Mesenchymal stem cell (in vitro differentiated cells and primary cell): Measurements from ENCODE around the gene SMPD3.

Source experiments
- DNase-seq: peaks from one replicate; pipeline ENCODE4 v3.0.0-alpha.2; 2013
- H2AFZ ChIP-seq: one replicate; pipeline ENCODE4 v1.6.1; 2013; ENCODE audit warnings: low read depth, mild to moderate bottlenecking, control low read depth, inconsistent platforms, low read length, moderate library complexity
- H2AK5ac ChIP-seq: 2 replicates; pipeline ENCODE4 v1.6.1; 2013; ENCODE audit warnings: low read length, moderate library complexity, mild to moderate bottlenecking, inconsistent platforms; ENCODE audit not compliant: severe bottlenecking
- H2BK120ac ChIP-seq: one replicate; pipeline ENCODE4 v1.6.1; 2013; ENCODE audit warnings: low read depth, mild to moderate bottlenecking, inconsistent platforms, low read length, moderate library complexity
- H2BK12ac ChIP-seq, 2 experiments: one replicate each; pipeline ENCODE4 v1.6.1; 2013; ENCODE audit warnings: inconsistent platforms in 2 of 2, low read length in 2 of 2, mild to moderate bottlenecking in 2 of 2, moderate library complexity in 2 of 2, control low read depth in 1 of 2
- H2BK15ac ChIP-seq: one replicate; pipeline ENCODE4 v1.6.1; 2013; ENCODE audit warnings: mild to moderate bottlenecking, low read depth, inconsistent platforms; ENCODE audit not compliant: poor library complexity, severe bottlenecking
- H2BK5ac ChIP-seq: 2 replicates; pipeline ENCODE4 v1.6.1; 2013; ENCODE audit warnings: low read depth, mild to moderate bottlenecking, low read length, control low read depth, inconsistent platforms; ENCODE audit not compliant: poor library complexity, severe bottlenecking
- H3K14ac ChIP-seq, 2 experiments: one replicate each; pipeline ENCODE4 v1.6.1; 2013; ENCODE audit warnings: inconsistent platforms in 2 of 2, low read length in 2 of 2, control low read depth in 1 of 2, mild to moderate bottlenecking in 1 of 2, moderate library complexity in 1 of 2
- H3K18ac ChIP-seq, 2 experiments: one replicate each; pipeline ENCODE4 v1.6.1; 2013; ENCODE audit warnings: inconsistent platforms in 2 of 2, low read length in 2 of 2, control low read depth in 1 of 2, low read depth in 1 of 2, mild to moderate bottlenecking in 1 of 2
- H3K23ac ChIP-seq, 2 experiments: one replicate each; pipeline ENCODE4 v1.6.1; 2013; ENCODE audit warnings: inconsistent platforms in 2 of 2, low read length in 2 of 2, mild to moderate bottlenecking in 2 of 2, moderate library complexity in 2 of 2, control low read depth in 1 of 2
- H3K27ac ChIP-seq: 2 replicates; pipeline ENCODE4 v1.5.1; 2013; ENCODE audit warnings: mild to moderate bottlenecking, moderate library complexity, low read length, control low read depth, inconsistent platforms; ENCODE audit not compliant: poor library complexity, severe bottlenecking
- H3K27me3 ChIP-seq, 2 experiments: 2 replicates each; pipeline versions ENCODE4 v1.6.1 to v1.7.0; 2013; ENCODE audit warnings: low read length in 2 of 2, mild to moderate bottlenecking in 2 of 2, moderate library complexity in 2 of 2, control low read depth in 1 of 2, inconsistent platforms in 1 of 2; ENCODE audit not compliant: control insufficient read depth in 1 of 2, insufficient read depth in 1 of 2
- H3K36me3 ChIP-seq, 2 experiments: 2 replicates each; pipeline versions ENCODE4 v1.6.1 to v1.7.0; 2013; ENCODE audit warnings: low read length in 2 of 2, control low read depth in 1 of 2, inconsistent platforms in 1 of 2, low read depth in 1 of 2, mild to moderate bottlenecking in 1 of 2; ENCODE audit not compliant: insufficient read depth in 2 of 2, control insufficient read depth in 1 of 2
- H3K4ac ChIP-seq, 2 experiments: one replicate each; pipeline ENCODE4 v1.6.1; 2013; ENCODE audit warnings: inconsistent platforms in 2 of 2, low read length in 2 of 2, mild to moderate bottlenecking in 2 of 2, moderate library complexity in 2 of 2, control low read depth in 1 of 2, low read depth in 1 of 2
- H3K4me1 ChIP-seq: 2 replicates; pipeline ENCODE4 v1.6.1; 2013; ENCODE audit warnings: low read depth, low read length, control low read depth; ENCODE audit not compliant: control insufficient read depth, insufficient read depth
- H3K4me2 ChIP-seq: 2 replicates; pipeline ENCODE4 v1.6.1; 2013; ENCODE audit warnings: low read length, mild to moderate bottlenecking, inconsistent platforms; ENCODE audit not compliant: poor library complexity, severe bottlenecking
- H3K4me3 ChIP-seq, 2 experiments: 2 replicates each; pipeline versions ENCODE4 v1.5.1 to v1.7.0; 2013; ENCODE audit warnings: low read length in 2 of 2, mild to moderate bottlenecking in 2 of 2, control low read depth in 1 of 2, low read depth in 1 of 2; ENCODE audit not compliant: insufficient read depth in 1 of 2
- H3K79me1 ChIP-seq: replicated peaks from 2 replicates; pipeline ENCODE4 v1.6.1; 2013; ENCODE audit warnings: mild to moderate bottlenecking, control low read depth, low read length, inconsistent platforms; ENCODE audit not compliant: poor library complexity, severe bottlenecking
- H3K9ac ChIP-seq: 2 replicates; pipeline ENCODE4 v1.7.0; 2013; ENCODE audit warnings: mild to moderate bottlenecking, low read length, moderate library complexity
- H3K9me3 ChIP-seq: 2 replicates; pipeline ENCODE4 v1.7.0; 2013; ENCODE audit warnings: mild to moderate bottlenecking, low read length; ENCODE audit not compliant: control insufficient read depth
- H4K8ac ChIP-seq: one replicate; pipeline ENCODE4 v1.6.1; 2013; ENCODE audit warnings: inconsistent platforms, mild to moderate bottlenecking, low read length, moderate library complexity
- H4K91ac ChIP-seq: one replicate; pipeline ENCODE4 v1.6.1; 2013; ENCODE audit warnings: mild to moderate bottlenecking, low read length, inconsistent platforms
- WGBS: methylation state at CpG from one replicate; pipeline ENCODE4 v1.1.7; 2013; ENCODE audit warnings: mixed read lengths; 5-methylcytosine and 5-hydroxymethylcytosine counted together

Gene SMPD3

GRCh38 chr16:68338326-68339119 lies 109.8 kb downstream of the SMPD3 start:
- Histone ChIP-seq H3K4me1 (peaks cover 4% of the 10 kb centered on the region), H3K4me3 (no peak overlapping the region), H3K4me2 (no peak overlapping the region), H4K91ac (no peak overlapping the region), H4K8ac (no peak overlapping the region), H3K9ac (no peak overlapping the region), H2BK12ac (no peak overlapping the region), H2BK5ac (no peak overlapping the region), H2AK5ac (no peak overlapping the region), H2AFZ (no peak overlapping the region), H3K18ac (no peak overlapping the region), H3K27me3 (no peaks in the 10 kb centered on the region), H2BK15ac (no peak overlapping the region), H3K27ac (no peak overlapping the region), H3K9me3 (no peaks in the 10 kb centered on the region), H3K14ac (no peak overlapping the region), H2BK120ac (no peak overlapping the region), H3K36me3 (peaks cover 44 to 58% of the 10 kb centered on the region in 2 experiments), H3K4ac (no peak overlapping the region), H3K79me1 (peaks cover 2% of the 10 kb centered on the region), H3K23ac (no peak overlapping the region)
- no peak for DNase-seq
- WGBS, result 98% methylated on average over 15 of the region's 16 CpGs

DNA sequence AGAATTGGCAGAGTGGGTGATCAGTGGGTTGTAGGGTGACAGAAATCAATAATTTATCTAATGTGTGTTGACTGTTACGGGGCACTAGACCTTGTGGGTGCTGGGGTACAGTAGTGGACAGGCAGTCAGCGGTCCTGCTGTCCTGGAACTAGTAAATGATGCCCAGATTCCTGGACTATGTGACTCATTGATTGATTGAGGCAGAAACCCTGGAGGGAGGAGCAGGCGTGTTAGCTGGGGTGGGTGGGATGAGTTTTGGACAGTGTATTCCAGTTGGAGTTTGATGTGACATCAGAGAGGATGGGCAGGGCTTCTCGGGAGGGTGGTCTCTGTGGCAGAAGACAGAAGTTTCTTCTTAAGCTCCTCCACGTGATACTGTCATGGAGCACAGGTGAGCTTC lies 113.1 kb downstream of the SMPD3 start:
- H3K27me3 ChIP-seq, result no peaks in the 10 kb centered on the region
- H3K4ac ChIP-seq, result no peak overlapping the region
- no peak overlapping the region for H2BK5ac ChIP-seq
- no peak overlapping the region for H2BK15ac ChIP-seq
- H4K8ac ChIP-seq, result no peak overlapping the region
- peak overlapping the region; percentile 68 for H3K9ac ChIP-seq
- 92% methylated on average over 4 of the region's 5 CpGs for WGBS
- no peak overlapping the region for H3K4me2 ChIP-seq
- H3K23ac ChIP-seq, result no peak overlapping the region
- H3K9me3 ChIP-seq, result no peaks in the 10 kb centered on the region
- no peak overlapping the region for H3K14ac ChIP-seq
- no peak overlapping the region for H4K91ac ChIP-seq
- H3K79me1 ChIP-seq, result peaks cover 4% of the 10 kb centered on the region
- no peak overlapping the region for H3K18ac ChIP-seq
- H2AK5ac ChIP-seq, result no peak overlapping the region
- H2BK12ac ChIP-seq, result no peak overlapping the region
- H3K27ac ChIP-seq, result no peak overlapping the region
- peaks cover 6% of the 10 kb centered on the region for H3K4me1 ChIP-seq
- H3K4me3 ChIP-seq, result no peak overlapping the region
- no peak overlapping the region for H2BK120ac ChIP-seq
- H2AFZ ChIP-seq, result no peak overlapping the region
- H3K36me3 ChIP-seq, result peaks cover 36 to 38% of the 10 kb centered on the region in 2 experiments
- DNase-seq, result no peak

GRCh38 chr16:68332411-68333121 lies 115.7 kb downstream of the SMPD3 start:
- H2AK5ac ChIP-seq, result no peak overlapping the region
- peak overlapping the region; percentile 53 for H4K91ac ChIP-seq
- H3K9ac ChIP-seq, result peak overlapping the region; percentile 63
- DNase-seq, result peak; percentile 80
- no peak overlapping the region for H2BK5ac ChIP-seq
- peaks cover 15 to 18% of the 10 kb centered on the region in 2 experiments for H3K36me3 ChIP-seq
- H3K4ac ChIP-seq, result peak overlapping the region; percentile 9 to 57
- H3K27ac ChIP-seq, result peak overlapping the region; percentile 30
- H2BK15ac ChIP-seq, result no peak overlapping the region
- H2AFZ ChIP-seq, result no peak overlapping the region
- H3K18ac ChIP-seq, result peak overlapping the region; percentile 75 to 79
- peaks cover 6% of the 10 kb centered on the region for H3K79me1 ChIP-seq
- H3K23ac ChIP-seq, result no peak overlapping the region
- H3K9me3 ChIP-seq, result no peaks in the 10 kb centered on the region
- peaks cover 6% of the 10 kb centered on the region for H3K4me1 ChIP-seq
- no peak overlapping the region for H3K4me2 ChIP-seq
- H2BK120ac ChIP-seq, result no peak overlapping the region
- WGBS, result 18% methylated on average over 5 of the region's 7 CpGs
- H2BK12ac ChIP-seq, result peak overlapping the region in 1 of 2 experiments; percentile 61
- no peak overlapping the region for H3K4me3 ChIP-seq
- no peak overlapping the region for H3K14ac ChIP-seq
- no peaks in the 10 kb centered on the region for H3K27me3 ChIP-seq
- H4K8ac ChIP-seq, result peak overlapping the region; percentile 80

DNA sequence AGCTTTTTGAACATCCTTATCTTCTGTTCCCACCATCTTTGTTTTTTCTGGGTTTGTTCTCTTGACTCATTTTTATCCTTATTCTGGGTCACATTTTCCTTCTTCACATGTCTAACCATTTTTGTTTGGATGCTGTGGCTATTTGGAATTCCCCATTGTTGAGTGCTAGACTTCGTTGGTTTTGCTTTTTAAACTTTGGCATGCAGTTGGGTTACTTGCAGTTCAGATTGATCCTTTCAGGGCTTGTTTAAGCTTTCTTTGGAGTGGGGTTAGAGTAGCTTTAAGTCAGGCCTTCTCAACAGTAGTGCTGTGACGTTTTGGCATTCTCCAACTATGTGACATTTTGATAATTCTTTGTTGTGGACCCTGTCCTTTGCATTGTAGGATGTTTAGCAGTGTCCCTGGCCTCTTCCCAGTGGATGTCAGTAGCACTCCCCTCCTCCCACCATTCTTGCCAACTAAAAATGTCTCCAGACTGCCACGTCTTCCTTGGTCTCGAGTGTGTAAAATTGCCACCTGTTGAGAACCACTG lies 116.4 kb downstream of the SMPD3 start:
- Histone ChIP-seq H3K36me3 (peaks cover 14 to 18% of the 10 kb centered on the region in 2 experiments), H3K4ac (peak overlapping the region; percentile 9 to 57), H3K9me3 (no peaks in the 10 kb centered on the region), H2BK5ac (no peak overlapping the region), H3K27ac (peak overlapping the region; percentile 30), H3K14ac (no peak overlapping the region), H2BK15ac (no peak overlapping the region), H3K4me3 (no peak overlapping the region), H3K18ac (peak overlapping the region; percentile 75 to 79), H3K9ac (peak overlapping the region; percentile 63), H2AK5ac (no peak overlapping the region), H2BK120ac (no peak overlapping the region), H4K91ac (peak overlapping the region; percentile 53), H2AFZ (no peak overlapping the region), H3K4me2 (no peak overlapping the region), H3K27me3 (no peaks in the 10 kb centered on the region), H3K4me1 (peaks cover 6% of the 10 kb centered on the region), H4K8ac (peak overlapping the region; percentile 80), H2BK12ac (peak overlapping the region in 1 of 2 experiments; percentile 61), H3K23ac (no peak overlapping the region), H3K79me1 (peaks cover 6% of the 10 kb centered on the region)
- peak; percentile 80 for DNase-seq
- 19% methylated on average over 4 of the region's 4 CpGs for WGBS
